Stimulated activated naive CD8-positive, alpha-beta T cell treated with anti-CD3 and anti-CD28 coated beads, Interleukin-15, amount 100 ng/mL, for 72 hours (primary cell): ENCODE results near the gene ITGB7.
A peak's percentile ranks its signal among the peaks of the same experiment; 100 is the strongest.
"Not testable (repeated sequence)": the region's sequence is repeated elsewhere in the genome, so short reads cannot be mapped to it uniquely, and the experiment has no call there.

Source experiments
- ATAC-seq: fragments of 150-1000 bp; cut with Tn5 transposase; 2 replicates; pipeline ENCODE4 v1.10.0; 2021; ENCODE audit warnings: mild to moderate bottlenecking, moderate library complexity
- DNase-seq, 2 donors: peaks; one replicate each; pipeline ENCODE4 v3.0.0; 2021 to 2022
- H3K27ac Mint-ChIP-seq, 2 donors: one replicate each; pipeline ENCODE4 v1.8.0; 2022; ENCODE audit warnings: mild to moderate bottlenecking in 2 of 2, mixed read lengths in 2 of 2, moderate library complexity in 2 of 2
- H3K27me3 Mint-ChIP-seq: one replicate; pipeline ENCODE4 v1.8.0; 2022; ENCODE audit warnings: mixed read lengths
- H3K4me1 Mint-ChIP-seq: one replicate; pipeline ENCODE4 v1.8.0; 2022; ENCODE audit warnings: mild to moderate bottlenecking, mixed read lengths
- H3K4me3 Mint-ChIP-seq, 2 donors: one replicate each; pipeline ENCODE4 v1.8.0; 2022; ENCODE audit warnings: mild to moderate bottlenecking in 2 of 2, mixed read lengths in 2 of 2, moderate library complexity in 1 of 2
- H3K9me3 Mint-ChIP-seq, 2 donors: one replicate each; pipeline ENCODE4 v1.8.0; 2022; ENCODE audit warnings: mixed read lengths in 2 of 2

Gene ITGB7

DNA sequence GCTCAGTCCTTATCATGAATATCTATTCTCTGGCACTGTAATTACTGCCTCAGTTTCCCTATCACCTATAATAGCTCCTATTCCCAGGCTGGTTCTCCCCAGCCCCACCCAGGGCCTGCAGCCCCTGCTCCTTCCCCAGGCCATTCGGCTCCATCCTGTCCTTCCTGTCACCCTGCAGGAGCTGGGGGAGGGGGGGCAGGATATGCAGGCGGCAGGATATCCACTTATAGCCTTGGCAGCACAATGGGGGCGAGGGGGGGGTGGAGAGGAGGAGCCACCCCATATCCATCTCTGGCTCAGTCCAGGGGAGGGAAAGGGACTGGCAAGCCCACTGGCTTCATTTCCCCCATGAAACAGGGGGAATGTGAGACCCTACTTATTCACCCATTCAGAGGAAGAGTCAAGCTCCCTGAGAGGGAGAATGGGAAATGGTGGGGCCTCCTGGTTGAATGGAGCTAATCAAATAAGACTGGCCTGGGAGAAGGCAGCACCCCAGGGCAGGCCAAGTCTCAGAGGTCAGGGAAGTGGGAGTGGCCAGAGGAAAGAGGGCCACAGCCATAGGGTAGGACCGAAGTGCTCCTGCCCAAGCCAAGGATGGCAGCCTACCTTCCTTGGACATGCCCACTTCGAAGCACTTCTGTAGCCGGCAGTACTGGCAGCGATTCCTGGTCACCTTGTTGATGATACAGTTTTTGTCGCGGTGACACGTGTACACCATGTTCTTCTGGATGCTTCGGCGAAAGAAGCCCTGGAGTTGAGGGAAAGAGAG is 7.8 kb upstream of the ITGB7 start:
- ATAC-seq (no peak), DNase-seq (no peak)
- Mint-ChIP-seq H3K9me3 (no peaks in the 10 kb centered on the region), H3K4me1 (peaks cover 89% of the 10 kb centered on the region), H3K27me3 (no peaks in the 10 kb centered on the region), H3K4me3 (no peak overlapping the region), H3K27ac (no peak overlapping the region)

DNA sequence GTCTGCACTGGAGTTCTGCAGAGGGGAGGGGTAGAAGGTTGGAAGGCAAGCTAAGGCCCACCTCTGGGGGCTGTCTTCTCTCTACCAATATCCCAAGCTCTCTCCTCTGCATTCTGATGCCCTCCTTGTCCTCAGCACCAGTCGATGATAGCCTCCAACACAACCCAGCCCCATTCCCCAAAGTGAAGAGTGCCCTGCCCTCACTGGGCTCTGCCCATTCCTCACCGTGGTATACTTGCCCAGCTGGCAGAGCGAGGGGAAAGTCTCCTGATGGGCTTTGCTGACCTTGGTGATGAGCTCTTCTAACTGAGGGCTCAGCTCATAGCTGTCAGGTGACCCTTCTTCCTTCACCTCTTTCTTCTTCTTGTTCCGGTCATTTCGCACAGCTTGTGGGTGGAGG is 7.2 kb upstream of the ITGB7 start:
- Mint-ChIP-seq H3K9me3 (no peaks in the 10 kb centered on the region), H3K27me3 (no peaks in the 10 kb centered on the region), H3K4me1 (peaks cover 92% of the 10 kb centered on the region), H3K4me3 (no peak overlapping the region), H3K27ac (no peak overlapping the region)
- ATAC-seq (no peak), DNase-seq (no peak)

DNA sequence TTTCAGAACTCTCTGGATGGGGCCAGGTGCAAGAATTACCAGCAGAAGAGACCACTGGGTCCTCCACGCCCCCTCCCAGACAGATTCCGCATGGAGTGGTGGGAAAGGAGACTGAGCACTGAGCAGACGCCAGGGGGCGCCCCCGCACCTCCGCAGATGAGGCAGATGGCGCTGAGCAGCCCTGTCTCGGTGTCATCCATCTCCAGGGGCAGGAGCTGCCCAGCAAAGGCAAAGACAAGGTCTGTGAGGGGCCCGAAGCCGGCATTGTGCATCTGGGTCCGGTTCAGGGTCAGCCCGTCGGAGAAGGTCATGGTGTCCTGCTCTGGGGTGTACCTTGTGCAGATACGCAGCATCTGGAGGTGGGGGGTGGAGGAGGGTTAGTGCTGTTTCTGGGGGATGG is 6.3 kb upstream of the ITGB7 start:
- Mint-ChIP-seq H3K27ac (peak overlapping the region in 1 of 2 donors; percentile 64), H3K4me1 (peaks cover 92% of the 10 kb centered on the region), H3K27me3 (no peaks in the 10 kb centered on the region), H3K9me3 (no peaks in the 10 kb centered on the region), H3K4me3 (no peak overlapping the region)
- peak; percentile 76 for ATAC-seq
- peak; percentile 78 to 81 for DNase-seq

DNA sequence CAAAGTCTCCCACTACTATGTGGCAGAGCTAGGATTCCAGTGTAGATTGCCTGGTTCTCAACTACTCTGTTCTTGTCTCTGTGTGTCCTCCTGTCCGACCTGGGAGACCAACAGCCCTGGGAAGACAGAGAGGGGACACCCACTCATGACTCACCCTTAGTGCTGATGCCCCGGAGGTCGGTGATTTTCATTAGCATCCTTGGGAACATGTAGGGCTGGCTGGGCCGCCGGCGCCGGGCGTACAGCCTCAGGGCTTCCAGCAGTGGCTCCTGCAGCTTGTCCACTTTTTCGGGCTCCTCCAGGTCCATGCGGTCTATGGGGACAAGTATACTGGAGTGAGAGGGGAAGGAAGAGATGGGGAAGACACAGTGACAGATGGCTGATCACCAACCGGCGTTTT is 5.9 kb upstream of the ITGB7 start:
- Mint-ChIP-seq H3K27ac (no peak overlapping the region), H3K27me3 (no peaks in the 10 kb centered on the region), H3K9me3 (no peaks in the 10 kb centered on the region), H3K4me1 (peaks cover 92% of the 10 kb centered on the region), H3K4me3 (no peak overlapping the region)
- ATAC-seq: no peak
- DNase-seq: no peak

DNA sequence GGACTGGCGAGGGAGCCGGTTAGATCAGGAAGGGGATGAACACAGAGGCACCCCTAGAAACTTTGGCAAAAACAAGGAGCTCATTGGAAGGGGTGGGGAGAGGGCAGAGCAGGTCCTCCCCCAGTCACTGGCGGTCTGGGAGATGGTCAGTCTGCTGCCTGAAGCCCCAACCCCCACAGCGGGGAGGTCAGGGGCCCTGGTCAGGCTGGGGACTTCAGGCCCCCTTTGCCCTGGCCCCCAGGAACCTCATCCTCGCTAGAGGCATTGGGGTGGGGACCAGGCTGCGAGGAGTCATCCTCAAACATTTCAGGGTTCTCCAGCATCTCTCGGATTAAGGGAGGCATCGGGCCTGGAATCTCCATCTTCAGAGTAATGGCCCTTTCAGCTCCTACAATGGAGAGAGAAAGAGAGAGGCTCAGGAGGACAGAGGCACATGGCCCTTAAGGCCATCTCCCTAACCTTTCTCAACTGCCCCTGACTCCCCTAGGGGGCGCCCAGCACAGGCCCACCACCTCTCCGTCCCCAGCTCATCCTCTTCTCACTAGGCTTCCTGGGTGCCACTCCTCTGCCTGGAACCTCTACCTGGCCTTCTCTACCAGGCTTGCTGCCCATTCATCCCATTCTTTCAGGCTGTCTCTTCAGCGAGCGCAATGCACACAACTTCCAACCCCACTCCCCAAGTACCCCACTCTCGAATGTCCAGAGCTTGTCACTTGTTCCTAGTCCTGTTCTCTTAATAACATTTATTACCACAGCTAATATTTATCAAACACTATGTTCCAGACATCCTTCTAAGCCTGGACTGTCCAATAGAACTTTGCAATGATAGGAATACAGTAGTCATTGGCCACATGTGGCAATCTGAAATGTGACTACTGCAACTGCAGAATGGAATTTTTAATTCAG is 4.7 kb upstream of the ITGB7 start:
- Mint-ChIP-seq H3K9me3 (no peaks in the 10 kb centered on the region), H3K27ac (peak overlapping the region in 1 of 2 donors; percentile 14), H3K4me1 (peaks cover 92% of the 10 kb centered on the region), H3K27me3 (no peaks in the 10 kb centered on the region), H3K4me3 (no peak overlapping the region)
- ATAC-seq: no peak
- no peak for DNase-seq

DNA sequence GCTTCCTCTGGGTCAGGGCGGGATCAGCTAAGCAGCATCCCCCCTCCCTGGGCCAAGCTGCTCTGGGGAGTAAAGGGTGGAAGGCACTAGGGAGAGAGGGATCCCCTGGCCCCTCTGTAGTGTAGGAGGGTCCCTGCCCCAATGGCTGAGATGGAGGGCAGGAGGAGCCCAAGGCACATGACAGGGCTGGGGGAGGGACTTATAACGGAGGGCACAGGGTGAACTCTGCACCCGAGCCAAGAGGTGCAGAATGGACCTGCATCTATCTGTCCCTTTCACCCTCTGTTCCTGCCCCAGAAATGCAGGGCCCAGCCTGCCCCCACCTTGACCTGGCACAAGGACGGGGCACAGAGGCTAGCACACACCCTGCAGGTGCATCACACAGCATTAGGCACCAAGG is 3.8 kb upstream of the ITGB7 start:
- Mint-ChIP-seq H3K4me1 (peaks cover 89% of the 10 kb centered on the region), H3K27ac (no peak overlapping the region), H3K27me3 (no peaks in the 10 kb centered on the region), H3K9me3 (no peaks in the 10 kb centered on the region), H3K4me3 (no peak overlapping the region)
- DNase-seq: no peak
- ATAC-seq: no peak

DNA sequence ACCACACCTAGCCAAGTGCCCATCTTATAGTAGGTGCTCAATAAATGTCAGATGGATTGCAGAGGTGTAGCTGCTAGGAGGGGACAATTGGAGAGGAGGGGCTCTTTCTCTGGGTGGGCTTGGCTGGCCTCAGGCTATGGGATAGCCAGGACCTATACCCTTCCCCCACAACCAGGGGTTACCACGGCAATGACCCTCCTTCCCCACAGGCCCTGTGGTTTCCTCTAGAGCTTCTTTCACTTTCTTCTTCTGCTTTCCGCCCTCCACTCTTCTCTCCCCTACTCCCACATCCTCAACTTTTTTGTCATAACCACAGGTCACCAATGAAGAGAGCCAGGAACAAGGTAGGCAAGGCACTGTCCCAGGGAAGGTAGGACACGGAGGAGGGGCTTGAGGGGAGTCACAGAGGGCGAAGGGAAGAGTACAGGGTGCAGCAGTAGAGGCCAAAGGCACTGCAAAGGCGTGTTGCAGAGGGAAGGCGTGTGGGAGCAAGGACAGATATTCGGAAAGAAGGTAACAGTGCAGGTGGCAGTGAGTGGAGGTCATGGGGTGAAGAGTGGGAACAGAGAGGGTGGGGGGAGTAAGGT is 1.9 kb upstream of the ITGB7 start:
- ATAC-seq (peak; percentile 27), DNase-seq (no peak)
- peaks cover 89% of the 10 kb centered on the region for H3K4me1 Mint-ChIP-seq
- H3K4me3 Mint-ChIP-seq: peak overlapping the region; percentile 77 to 85
- peak overlapping the region; percentile 22 to 63 for H3K27ac Mint-ChIP-seq
- H3K27me3 Mint-ChIP-seq: no peaks in the 10 kb centered on the region
- no peaks in the 10 kb centered on the region for H3K9me3 Mint-ChIP-seq

DNA sequence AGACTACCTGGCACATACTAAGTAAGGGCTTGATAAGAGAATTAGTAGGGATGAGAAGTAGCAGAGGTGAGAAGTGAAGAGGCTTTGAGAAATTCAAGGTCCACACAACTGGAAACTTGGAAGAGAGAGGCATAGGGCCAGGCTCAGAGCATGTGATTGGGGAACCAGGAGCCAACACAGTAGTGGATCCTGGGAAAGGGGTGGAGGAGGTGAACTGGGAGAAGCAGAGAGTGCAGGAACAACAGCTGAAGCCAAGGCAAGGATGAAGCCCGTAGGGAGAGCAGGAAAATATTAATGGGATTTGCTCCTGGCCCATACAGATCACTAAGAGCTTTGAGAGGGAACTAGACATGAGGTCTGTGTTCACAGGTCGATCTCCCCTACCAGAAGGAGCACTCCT is 1.4 kb upstream of the ITGB7 start:
- H3K27ac Mint-ChIP-seq: peak overlapping the region in 1 of 2 donors; percentile 22
- peak overlapping the region; percentile 77 to 85 for H3K4me3 Mint-ChIP-seq
- no peaks in the 10 kb centered on the region for H3K27me3 Mint-ChIP-seq
- ATAC-seq (no peak), DNase-seq (no peak)
- peaks cover 87% of the 10 kb centered on the region for H3K4me1 Mint-ChIP-seq
- H3K9me3 Mint-ChIP-seq: no peaks in the 10 kb centered on the region

DNA sequence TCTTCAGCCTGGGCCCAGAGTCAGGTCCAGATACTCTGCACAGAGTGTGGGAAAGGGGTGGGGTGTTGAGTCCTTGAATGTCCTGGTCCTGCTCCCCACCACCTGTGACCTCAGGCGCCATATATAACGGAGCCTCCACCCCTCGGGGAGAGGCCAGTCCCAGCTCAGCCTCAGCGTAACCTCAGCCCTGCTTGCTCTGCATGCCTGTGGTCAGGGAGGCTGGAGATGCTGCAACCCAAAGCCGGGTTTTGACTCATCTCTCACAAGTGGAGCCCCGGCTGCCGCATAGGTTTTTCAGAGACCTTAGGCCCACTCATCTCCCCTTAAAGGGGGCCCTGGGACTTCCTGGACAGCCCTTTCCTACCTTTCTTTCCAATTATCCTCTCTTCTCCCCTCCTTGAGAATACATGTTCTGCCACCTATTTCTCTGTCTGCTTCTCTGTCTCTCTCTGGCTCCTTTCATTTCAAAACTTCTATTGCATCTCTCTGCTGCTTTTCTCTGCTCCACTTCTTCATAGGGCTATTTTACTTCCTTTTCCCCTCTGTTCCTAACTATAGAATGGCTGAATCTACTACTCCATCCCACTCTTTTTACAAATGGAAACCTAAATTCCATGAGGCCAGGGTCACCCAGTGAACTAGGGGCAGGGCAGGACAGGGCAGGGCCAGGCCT is 1.2 kb downstream of the ITGB7 start:
- ATAC-seq: peak; percentile 92
- peak overlapping the region; percentile 0 to 73 for H3K27ac Mint-ChIP-seq
- no peaks in the 10 kb centered on the region for H3K27me3 Mint-ChIP-seq
- peak overlapping the region; percentile 52 to 82 for H3K4me3 Mint-ChIP-seq
- H3K9me3 Mint-ChIP-seq: no peaks in the 10 kb centered on the region
- H3K4me1 Mint-ChIP-seq: peaks cover 83% of the 10 kb centered on the region
- DNase-seq: peak; percentile 77 to 88

DNA sequence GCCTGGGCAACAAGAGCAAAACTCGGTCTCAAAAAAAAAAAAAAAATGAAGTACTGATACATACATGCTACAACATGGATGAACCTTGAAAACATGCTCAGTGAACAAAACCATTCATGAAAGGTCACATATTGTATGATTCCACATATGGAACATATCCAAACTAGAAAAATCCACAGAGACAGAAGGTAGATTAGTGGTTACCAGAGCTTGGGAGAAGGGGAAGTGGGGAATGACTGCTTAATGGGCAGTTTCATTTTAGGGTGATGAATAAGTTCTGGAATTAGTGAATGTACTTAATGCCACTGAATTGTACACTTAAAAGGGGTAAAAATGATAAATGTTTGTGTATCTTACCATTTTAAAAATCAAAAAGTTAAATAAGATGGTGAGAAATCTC is 2.7 kb downstream of the ITGB7 start:
- H3K9me3 Mint-ChIP-seq: no peaks in the 10 kb centered on the region
- no peak overlapping the region for H3K27ac Mint-ChIP-seq
- DNase-seq (no peak), ATAC-seq (no peak)
- no peaks in the 10 kb centered on the region for H3K27me3 Mint-ChIP-seq
- peak overlapping the region in 1 of 2 donors; percentile 34 for H3K4me3 Mint-ChIP-seq
- peaks cover 86% of the 10 kb centered on the region for H3K4me1 Mint-ChIP-seq

DNA sequence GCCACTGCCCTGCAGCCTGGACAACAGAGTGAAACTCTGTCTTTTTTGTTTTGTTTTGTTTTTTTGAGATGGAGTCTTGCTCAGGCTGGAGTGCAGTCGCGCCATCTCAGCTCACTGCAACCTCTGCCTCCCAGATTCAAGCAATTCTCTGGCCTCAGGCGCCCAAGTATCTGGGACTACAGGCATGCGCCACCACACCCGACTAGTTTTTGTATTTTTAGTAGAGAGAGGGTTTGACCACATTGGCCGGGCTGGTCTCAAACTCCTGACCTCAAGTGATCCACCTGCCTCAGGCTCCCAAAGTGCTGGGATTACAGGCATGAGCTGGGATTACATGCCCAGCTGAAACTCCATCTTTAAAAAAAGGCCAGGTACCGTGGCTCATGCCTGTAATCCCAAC is 4.7 kb downstream of the ITGB7 start:
- H3K4me3 Mint-ChIP-seq, H3K27ac Mint-ChIP-seq, H3K27me3 Mint-ChIP-seq: not testable (repeated sequence)

DNA sequence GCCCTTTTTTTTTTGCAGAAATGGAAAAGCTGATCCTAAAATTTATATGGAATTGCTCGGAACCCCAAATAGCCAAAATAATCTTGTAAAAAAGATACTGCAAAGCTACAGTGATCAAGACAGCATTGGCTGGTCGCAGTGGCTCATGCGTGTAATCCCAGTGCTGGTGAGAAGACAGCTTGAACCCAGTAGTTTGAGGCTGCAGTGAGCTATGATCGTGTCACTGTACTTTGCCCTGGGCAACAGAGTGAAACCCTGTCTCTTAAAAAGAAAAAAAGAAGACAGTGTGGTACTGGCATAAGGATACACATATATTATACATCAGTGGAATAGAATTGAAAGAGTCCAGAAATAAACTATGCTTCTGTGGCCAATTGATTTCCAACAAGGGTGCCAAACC is 5.4 kb downstream of the ITGB7 start:
- H3K4me3 Mint-ChIP-seq: no peak overlapping the region
- no peak for ATAC-seq
- H3K27ac Mint-ChIP-seq: no peak overlapping the region

More for the DNA sequence above, 4.7 kb downstream of the ITGB7 start:
- H3K4me1 Mint-ChIP-seq: peaks cover 84% of the 10 kb centered on the region
- DNase-seq, H3K9me3 Mint-ChIP-seq, ATAC-seq: not testable (repeated sequence)

DNA sequence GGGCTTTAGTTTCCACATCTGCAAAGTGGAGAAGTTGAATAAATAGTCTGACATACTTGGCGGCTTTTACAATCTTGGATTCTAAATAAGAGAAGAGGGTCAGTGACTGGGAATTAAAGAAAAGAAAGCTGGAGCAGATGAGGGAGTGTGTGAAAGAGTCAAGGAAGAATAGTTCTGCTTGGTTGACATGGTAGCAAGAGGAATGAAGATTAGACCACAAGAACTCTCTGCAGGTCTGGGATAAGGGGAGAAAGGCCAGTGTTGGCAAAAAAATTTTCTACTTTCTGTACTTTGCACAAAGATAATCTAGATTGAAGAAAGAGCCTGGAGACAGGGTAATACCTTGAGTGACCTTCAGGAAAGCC is 5.9 kb downstream of the ITGB7 start:
- ATAC-seq: no peak
- DNase-seq: no peak
- no peaks in the 10 kb centered on the region for H3K9me3 Mint-ChIP-seq
- peak overlapping the region; percentile 62 to 71 for H3K4me3 Mint-ChIP-seq
- peaks cover 82% of the 10 kb centered on the region for H3K4me1 Mint-ChIP-seq
- peak overlapping the region; percentile 76 to 82 for H3K27ac Mint-ChIP-seq
- no peaks in the 10 kb centered on the region for H3K27me3 Mint-ChIP-seq

More for the DNA sequence above, 5.4 kb downstream of the ITGB7 start:
- no peaks in the 10 kb centered on the region for H3K9me3 Mint-ChIP-seq
- DNase-seq: no peak
- peaks cover 84% of the 10 kb centered on the region for H3K4me1 Mint-ChIP-seq
- no peaks in the 10 kb centered on the region for H3K27me3 Mint-ChIP-seq

DNA sequence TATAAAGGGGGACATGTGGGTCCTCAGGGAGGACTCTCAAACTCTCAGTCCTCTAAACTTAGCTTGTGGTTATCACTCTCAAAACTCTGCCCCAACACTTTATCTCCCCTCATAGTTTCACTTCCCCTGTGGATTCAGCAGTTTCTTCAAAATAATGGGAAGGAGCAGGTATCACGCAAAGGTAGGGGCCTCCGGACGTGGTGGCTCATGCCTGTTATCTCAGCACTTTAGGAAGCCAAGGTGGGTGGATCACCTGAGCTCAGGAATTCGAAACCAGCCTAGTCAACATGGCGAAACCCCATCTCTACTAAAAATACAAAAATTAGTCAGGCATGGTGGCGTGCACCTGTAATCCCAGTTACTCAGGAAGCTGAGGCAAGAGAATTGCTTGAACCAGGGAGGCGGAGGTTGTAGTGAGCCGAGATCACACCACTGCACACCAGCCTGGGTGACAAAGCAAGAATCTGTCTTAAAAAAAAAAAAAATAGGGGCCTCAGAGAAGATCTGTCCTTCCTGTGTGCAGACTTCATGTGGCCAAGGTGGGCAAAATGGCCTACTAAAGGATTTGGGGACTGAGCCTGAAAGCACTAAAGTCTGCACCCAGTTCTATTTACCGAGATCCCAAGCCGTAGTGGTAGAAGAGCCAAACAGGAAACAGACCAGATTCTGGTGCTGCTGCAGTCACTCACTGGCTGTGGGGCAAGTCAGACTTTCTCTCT is 6.4 kb downstream of the ITGB7 start:
- peak in 1 of 2 donors; percentile 57 for DNase-seq
- Mint-ChIP-seq H3K4me3 (peak overlapping the region; percentile 62 to 71), H3K9me3 (no peaks in the 10 kb centered on the region), H3K27ac (peak overlapping the region; percentile 82 to 84), H3K4me1 (peaks cover 79% of the 10 kb centered on the region), H3K27me3 (no peaks in the 10 kb centered on the region)
- peak; percentile 34 for ATAC-seq

DNA sequence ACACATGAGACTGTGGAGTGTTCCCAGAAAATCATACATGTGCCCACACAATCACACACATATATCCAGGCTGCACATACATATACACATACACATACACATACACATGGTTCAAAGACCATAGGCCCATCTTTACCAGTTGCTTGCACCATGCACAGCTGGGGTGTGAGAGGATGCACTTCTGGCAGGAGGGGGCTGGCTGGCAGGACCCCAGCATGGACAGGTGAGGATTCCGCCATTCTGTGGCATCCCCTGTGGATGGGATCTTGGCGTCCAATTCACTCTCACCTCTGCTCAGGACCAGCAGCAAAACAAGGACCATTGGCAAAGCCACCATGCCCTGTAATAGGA is 7.0 kb downstream of the ITGB7 start:
- H3K27me3 Mint-ChIP-seq: no peaks in the 10 kb centered on the region
- no peak overlapping the region for H3K4me3 Mint-ChIP-seq
- ATAC-seq (peak; percentile 9), DNase-seq (no peak)
- no peaks in the 10 kb centered on the region for H3K9me3 Mint-ChIP-seq
- no peak overlapping the region for H3K27ac Mint-ChIP-seq
- peaks cover 74% of the 10 kb centered on the region for H3K4me1 Mint-ChIP-seq
